GM21515 (cell line): ENCODE data around the gene TTC8.
"Not testable (repeated sequence)": the region's sequence is repeated elsewhere in the genome, so short reads cannot be mapped to it uniquely, and the experiment has no call there.

ENCODE experiments used
- ATAC-seq: cut with Tn5 transposase; IDR thresholded peaks from one replicate; pipeline ENCODE4 v1.9.1; 2021; ENCODE audit not compliant: unreplicated experiment

TTC8 gene

DNA sequence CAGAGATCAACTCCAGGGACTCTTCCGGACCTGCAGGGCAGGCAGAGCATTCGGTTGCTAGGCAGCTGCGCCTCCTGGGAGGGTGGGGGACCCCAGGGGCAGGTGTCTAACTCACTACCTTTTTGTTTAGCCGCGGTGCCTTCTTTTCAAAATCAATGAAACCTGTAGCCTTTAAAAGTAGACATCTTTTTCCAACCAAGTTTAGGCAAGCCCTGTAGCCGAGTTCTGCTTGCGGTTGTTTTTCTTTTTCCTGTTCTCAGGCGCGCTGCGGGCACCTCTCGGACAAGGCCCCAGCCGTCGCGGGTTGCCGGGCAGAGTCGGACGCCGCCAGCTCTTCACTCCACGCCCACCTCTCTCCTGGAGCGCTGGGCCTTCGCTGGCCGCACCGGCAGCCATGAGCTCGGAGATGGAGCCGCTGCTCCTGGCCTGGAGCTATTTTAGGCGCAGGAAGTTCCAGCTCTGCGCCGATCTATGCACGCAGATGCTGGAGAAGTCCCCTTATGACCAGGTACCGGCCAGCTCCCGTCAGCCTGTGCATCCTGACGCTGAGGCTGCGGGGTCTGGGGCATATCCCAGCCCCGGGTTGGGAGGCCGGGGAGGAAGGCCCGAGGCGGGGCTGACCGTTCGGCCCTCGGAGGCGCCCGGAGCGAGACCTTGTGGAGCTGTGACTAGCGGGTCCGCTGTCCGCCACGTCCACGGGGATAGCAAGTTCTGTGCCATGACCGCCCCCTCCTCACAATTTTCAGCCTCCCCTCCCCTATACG is at the start of gene TTC8:
Gene TTC8, plus strand, starts transcription at position 338 of the 764 bp plus-strand sequence. Its CDS starts 57 bp downstream, at position 395.
- peak; percentile 99 for ATAC-seq

DNA sequence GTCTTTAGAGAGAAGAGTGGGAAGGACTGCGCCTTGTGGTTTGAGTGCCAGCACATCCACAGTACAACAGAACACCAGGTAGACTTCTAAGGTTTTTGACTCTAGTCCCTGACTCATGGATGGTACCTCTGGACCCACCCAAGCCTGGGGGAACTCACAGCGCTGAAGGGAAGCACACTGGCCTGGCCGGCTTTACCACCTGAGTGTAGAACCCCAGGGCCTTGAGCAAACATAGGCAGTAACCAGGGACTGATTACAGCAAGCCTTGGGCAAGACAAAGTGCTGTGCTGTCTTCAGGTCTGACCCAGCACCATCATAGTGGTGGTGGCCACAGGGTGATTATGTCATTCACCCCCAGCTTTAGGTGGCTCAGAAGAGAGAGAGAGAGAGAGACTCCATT is 48.9 kb upstream of the TTC8 start:
- no peak for ATAC-seq

DNA sequence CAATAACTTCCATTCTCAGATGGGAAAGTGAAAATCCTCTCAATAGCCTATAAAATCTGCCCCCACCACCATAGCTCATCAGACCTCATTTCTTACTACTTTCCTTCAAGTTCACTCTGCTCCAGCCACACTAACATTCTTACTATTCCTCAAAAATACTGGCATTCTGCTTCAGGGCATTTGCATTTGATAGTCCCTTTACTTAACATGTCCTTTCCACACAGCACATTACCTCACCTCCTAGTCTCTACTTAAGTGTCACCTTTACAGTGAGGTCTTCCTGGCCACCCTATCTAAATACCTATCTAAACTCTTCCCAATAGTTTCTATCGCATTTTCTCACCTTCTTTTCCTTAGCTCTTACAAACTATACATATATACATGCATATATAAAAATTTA is 38.5 kb upstream of the TTC8 start:
- no peak for ATAC-seq

GRCh38 chr14:88786715-88787114 is 37.7 kb upstream of the TTC8 start:
- no peak for ATAC-seq

DNA sequence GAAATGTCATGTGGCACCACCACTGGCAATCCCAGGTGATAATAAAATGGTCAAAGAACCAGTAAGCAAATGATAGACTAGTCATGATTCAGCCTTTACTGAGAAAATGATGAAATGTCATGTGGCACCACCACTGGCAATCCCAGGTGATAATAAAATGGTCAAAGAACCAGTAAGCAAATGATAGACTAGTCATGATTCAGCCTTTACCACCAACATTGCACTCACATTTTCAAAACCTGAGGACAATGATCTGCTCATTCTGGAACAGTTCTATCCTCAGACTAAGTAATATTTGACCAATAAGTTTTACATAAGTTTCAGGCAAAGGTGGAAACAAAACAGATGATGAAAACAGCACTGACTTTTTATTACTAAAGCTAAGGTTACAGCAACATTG is 34.9 kb upstream of the TTC8 start:
- not testable (repeated sequence) for ATAC-seq

GRCh38 chr14:88790501-88791251 is 33.8 kb upstream of the TTC8 start:
- ATAC-seq, result no peak

GRCh38 chr14:88791252-88791621 is 33.2 kb upstream of the TTC8 start:
- no peak for ATAC-seq

- no peak for ATAC-seq
Measured at GRCh38 chr14:88791629-88792472, 32.6 kb upstream of the TTC8 start.

DNA sequence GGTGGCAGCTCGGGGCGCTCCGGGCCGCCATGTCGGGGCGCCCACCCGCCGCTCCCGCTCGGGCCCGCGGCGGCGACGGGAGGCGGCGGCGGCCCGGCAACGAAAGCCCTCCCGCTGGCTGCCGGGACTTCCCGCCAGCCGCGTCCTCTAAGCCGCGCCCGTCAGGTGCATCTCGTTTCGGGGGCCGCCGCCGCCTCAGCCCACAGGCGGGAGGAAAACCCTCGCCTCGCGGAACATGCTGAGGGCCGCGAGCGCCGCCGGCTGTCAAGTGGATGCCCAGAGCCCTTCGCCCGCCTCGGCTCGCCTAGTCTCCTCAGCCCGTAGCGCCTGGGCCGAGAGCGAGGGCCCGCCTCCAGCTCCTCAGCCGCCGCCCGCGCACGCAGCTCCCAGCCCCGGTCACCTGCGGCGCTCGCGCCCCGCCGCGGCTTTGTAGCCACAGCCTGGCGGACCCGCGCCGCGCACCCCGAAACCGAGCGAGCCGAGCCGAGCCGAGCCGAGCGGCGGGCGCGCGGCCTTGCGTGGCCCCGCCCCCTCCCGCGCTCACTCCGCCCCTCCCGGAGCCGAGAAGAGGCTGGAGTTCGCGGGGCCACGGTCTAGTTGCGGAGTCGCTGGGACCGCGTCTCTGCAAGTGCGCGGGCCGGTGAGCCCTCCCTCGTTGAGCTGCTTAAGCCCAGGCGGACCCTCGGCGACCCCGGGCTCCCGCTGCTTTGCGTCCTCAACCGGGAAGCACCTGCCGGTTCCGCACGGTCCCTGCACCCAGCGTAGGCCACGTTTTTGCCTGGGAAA is 31.8 kb upstream of the TTC8 start, which contains the start of gene EML5:
Gene EML5, minus strand, starts transcription at position 481 of the 786 bp plus-strand sequence. Its CDS starts 450 bp downstream, at position 31.
- ATAC-seq, result peak; percentile 90

GRCh38 chr14:88793259-88793625 is 31.2 kb upstream of the TTC8 start:
- ATAC-seq, result no peak

GRCh38 chr14:88798156-88798555 is 26.3 kb upstream of the TTC8 start:
- no peak for ATAC-seq

DNA sequence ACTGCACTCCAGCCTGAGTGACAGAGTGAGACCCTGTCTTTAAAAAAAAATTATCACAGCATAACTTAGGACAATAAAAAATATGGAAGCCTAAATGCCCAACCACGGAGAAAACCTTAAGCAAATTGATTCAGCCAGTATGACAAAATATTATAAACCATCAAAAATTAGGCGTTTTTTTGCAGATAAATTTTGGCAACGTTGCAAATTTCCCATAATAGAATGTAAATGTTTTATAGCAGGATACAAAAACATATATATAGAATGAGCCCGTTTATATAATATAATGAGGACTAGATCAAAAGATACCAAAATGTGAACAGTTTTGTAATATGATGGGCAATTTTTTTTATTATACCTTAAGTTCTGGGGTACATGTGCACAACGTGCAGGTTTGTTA is 24.9 kb upstream of the TTC8 start:
- no peak for ATAC-seq

DNA sequence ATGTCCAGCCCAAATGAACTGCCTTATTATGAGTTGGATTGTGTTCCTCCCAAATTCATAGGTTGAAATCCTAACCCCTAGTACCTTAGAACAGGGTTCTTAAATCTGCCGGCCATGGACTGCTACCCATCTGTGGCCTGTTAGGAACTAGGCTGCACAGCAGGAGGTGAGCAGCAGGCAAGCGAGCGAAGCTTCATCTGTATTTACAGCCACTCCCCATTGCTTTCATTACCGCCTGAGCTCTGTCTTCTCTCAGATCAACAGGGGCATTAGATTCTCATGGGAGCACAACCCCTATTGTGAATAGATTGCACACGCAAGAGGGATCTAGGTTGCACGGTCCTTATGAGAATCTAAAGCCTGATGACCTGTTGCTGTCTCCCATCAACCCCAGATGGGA is 21.9 kb upstream of the TTC8 start:
- no peak for ATAC-seq

DNA sequence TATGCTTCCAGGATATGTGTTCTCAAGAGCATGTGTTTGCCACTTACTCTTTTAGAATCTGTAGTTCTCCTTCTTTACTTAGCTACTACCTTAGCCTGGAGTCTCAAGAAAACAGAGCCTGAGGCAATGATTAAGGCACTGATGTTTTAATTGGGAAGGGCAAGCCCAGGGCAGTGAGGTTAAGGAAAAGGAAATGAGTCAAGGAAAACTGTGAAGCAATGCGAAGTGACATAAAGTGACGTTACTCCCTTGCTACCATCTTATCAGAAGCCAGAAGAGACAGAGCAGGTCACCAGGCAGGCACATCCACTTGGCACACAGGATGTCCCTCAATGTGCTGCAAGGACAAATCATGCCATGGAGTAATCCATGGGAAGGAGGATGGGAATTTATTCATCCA is 20.4 kb upstream of the TTC8 start:
- ATAC-seq, result no peak

DNA sequence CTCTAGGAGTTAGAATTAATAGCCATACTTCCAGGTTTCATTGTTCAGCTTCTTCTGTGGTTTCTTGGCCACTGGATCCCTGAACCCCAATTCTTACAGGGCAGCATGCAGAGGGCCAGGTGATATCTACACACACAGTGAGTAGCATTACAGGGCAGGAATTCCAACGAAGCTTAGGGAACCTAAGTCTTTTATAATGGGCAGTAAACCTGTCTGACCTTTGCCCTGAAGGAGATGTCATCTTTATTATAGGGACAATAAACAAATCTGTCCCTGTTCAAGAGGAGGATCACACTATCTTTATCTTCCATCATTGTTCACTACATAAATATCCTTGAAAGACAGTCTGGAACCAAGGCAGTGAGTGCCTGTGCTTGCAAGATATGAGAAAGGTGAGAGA is 20.0 kb upstream of the TTC8 start:
- ATAC-seq, result no peak

GRCh38 chr14:88808359-88808758 is 16.1 kb upstream of the TTC8 start:
- no peak for ATAC-seq

- no peak for ATAC-seq
Measured at GRCh38 chr14:88815980-88816379, 8.5 kb upstream of the TTC8 start.

DNA sequence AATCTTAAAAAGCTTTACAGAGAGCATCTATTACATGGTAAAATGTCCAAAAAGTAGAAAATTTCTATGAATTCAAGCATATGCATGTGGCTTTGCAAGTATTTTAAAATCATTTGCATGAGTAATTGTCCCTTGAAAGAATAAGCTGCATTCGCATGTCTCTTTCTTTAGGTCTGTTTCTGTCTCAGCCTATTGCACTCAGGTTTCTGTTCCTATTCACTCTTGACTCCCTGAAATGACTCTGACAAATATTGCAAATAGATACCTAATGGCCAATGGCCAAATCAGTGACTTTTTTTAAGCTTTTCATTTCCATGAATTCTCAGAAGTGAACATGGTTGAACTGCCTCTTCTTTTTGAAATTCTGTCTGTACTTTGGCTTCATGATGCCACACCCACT is 6.4 kb upstream of the TTC8 start:
- ATAC-seq, result no peak

GRCh38 chr14:88819674-88820073 is 4.8 kb upstream of the TTC8 start:
- ATAC-seq, result not testable (repeated sequence)

DNA sequence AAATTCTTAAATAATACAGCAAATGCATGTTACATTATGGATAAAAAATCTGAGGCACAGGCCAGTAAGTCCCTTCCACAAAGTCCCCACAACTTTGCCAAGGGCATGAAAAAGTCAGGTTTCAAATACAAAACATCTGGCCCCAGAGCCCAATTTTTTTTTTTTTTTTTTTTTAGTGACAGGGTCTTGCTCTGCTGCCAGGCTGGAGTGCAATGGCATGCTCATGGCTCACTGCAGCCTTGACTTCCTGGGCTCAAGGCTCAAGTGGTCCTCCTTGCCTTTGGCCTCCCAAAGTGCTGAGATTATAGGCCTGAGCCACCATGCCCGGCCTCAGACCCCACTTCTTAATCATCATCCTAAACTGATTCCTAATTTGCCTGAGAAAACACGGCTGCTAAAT is 3.1 kb upstream of the TTC8 start:
- no peak for ATAC-seq

- no peak for ATAC-seq
Measured at GRCh38 chr14:88821888-88822287, 2.6 kb upstream of the TTC8 start.
